Left renal cortex interstitium (tissue), 4 donors: Measurements from ENCODE around the gene GTPBP6. TPM values are rescaled to one million over a fixed set of nuclear protein-coding genes. Genes with fewer than 3 reads are reported as not detected.
"Not testable (repeated sequence)": the region's sequence is repeated elsewhere in the genome, so short reads cannot be mapped to it uniquely, and the experiment has no call there.

Experiments
- DNase-seq, 4 donors: peaks; one replicate each; pipeline ENCODE4 v3.0.0-alpha.2; 2013; ENCODE audit warnings: low read depth in 4 of 4, low spot score in 2 of 4, missing footprints in 1 of 4
- polyA plus RNA-seq, 4 donors: library from polyadenylated mRNA; unstranded; fragments of 120-200 nt; gene quantifications; one replicate each; pipeline ENCODE4 v1.2.1, GENCODE V29; 2013; ENCODE audit not compliant: insufficient read length in 4 of 4

GTPBP6 gene
- polyA plus RNA-seq, 4 donors, result 36.5 to 74.1 (median 63.0) TPM

DNA sequence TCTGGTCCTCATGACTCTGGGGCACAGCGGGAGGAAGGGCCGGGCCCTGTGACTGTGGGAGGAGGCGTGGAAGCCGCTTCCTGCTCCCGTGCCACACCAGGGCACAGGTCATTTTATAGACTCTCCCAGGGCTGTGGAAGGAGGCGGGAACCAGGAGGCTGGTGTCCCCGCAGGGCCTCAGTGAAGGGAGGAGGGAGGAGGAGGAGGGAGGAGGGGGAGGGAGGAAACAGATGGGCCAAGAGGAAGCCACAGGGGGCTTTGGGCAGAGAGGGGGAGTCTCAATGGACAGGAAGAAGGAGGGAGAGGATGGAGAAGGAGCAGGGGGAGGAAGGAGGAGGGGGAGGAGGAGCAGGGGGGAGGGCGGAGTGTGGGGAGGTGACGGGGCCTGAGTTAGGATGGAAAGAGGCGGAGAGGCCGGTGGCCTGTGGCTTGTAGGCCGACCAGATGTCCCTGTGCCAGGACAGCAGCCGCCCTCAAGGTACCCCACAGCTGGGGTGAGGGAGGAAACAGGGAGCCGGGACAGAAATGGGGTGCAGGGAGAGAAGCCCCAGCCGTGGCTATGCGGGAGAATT lies 43.6 kb downstream of the GTPBP6 start:
- no peak for DNase-seq

DNA sequence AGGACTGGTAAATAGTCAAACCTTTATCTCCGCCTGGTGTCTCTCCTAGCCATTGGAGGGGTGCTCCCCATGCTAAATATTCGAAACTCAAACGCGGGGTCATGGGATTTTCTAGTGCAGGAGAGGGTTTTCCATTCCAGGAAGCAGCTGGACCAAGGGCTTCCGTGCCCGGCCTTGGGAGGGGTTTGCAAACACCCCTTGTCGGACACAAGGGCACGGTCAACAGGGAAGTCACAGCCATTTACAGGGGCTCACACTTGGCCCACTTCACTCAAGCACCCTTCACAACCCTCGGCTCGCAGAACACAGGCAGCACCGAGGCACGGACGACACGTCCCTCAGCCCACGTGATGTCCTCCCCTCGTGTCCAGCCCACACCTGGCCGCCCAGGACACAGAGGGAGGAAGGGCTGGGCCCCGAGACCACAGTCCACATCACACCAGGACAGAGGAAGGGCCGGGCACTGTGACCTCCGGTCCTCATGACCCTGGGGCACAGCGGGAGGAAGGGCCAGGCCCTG lies 47.7 kb downstream of the GTPBP6 start:
- no peak for DNase-seq

DNA sequence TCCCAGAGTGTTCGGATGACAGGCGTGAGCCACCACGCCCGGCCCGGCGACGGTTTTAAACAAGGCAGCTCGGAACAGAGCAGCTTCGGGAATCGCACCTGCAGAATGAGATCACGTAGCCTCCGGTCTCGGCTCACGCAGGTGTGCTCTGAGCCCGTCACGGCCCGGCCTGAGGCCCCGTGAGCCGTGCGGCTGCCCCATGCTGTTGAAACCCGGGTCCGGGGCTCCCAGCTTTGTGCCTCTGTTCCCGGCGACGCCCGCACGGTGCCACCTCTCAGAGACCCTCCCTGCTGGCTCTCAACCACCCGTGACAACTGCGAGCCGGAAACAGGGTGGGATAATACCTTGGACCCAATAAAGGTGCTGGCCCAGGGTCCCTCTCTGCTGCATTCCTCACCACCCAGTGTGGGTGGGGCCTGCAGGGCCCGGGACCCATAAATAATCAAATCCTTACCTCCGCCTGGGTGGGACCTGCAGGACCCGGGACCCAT lies 50.8 kb downstream of the GTPBP6 start:
- DNase-seq, result no peak

DNA sequence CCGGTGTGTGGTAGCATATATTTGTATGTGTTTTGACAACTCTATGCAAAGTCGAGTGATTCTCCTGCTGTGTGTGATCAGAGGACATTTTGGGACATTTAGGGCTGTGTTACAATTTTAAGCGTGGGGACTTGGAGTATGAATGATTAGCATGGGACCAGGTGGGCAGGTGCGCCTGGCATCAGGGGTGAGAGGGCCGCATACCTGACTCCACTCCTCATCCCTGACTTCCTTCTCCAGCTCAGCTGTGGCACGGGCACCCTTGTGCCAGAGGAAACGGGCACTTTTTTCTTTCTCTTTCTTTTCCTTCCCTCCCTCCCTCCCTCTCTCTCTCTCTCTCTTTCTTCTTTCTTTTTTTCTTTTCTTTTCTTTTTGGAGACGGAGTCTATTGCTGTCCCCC lies 53.1 kb downstream of the GTPBP6 start:
- no peak for DNase-seq

DNA sequence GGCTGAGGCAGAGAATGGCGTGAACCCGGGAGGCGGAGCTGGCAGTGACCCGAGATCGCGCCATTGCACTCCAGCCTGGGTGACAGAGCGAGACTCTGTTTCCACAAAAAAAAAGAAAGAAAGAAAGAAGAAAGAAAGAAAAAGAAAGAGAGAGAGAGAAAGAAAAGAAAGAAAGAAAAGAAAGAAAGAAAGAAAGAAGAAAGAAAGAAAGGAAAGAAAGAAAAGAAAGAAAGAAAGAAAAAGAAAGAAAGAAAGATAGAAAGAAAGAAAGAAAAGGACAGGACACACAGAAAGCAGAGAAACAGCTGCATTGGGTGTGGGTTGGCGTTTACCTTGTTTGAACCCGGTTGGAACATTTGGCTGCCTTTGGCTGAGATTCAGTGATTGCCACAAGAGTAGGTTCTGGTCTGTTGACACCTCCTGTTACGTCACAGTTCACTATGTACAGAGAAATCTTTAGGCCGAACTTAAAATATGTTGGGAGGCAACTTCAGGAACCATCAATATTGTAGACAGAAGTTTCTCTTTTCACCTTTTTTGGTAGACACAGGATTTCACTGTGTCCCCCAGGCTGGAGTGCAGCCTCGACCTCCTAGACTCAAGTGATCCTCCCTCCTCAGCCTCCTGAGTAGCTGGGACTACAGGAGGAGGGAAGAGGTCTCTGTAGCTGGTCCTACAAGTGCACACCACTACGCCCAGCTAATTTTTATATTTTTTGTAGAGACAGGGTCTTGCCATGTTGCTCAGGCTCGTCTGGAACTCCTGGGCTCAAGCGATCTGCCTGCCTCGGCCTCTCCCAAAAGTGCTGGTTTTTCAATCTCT lies 53.8 kb downstream of the GTPBP6 start:
- no peak for DNase-seq

DNA sequence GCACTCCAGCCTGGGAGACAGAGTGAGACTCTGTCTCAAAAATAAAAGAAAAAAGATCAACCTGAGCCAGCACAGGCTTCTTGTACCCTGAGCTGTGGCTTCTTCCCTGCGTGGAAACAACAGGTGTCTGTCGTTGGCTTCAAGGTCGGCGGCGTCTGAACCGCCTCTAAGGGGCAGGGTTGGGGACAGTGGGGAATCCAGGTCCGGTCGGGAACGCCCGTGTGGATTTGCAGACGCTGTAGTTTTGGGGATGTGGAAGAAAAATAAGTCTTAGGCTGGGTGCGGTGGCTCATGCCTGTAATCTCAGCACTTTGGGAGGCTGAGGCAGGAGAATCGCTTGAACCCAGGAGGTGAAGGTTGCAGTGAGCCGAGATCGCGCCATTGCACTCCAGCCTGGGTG lies 54.6 kb downstream of the GTPBP6 start:
- DNase-seq, result not testable (repeated sequence)

DNA sequence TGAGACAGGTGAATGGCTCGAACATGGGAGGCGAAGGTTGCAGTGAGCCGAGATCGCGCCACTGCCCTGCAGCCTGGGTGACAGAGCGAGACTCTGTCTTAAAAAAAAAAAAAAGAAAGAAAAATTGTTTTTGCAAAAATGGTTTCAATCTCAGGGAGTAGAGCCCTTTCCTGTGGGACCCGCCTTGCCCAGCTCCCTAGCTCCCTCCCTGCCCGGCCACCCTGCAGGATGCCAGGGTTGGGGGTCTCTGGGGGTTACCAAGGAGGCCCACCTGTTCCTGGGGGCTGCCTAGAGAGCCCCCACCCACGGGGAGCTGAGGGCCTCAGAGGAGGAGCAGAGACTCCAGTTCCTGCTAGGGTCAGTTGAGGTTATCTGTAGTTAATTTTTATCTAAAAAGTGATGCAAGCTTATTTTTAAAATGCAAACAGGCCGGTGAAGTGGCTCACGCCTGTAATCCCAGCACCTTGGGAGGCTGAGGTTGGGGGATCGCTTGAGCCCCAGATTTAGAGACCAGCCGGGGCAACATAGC lies 56.2 kb downstream of the GTPBP6 start:
- no peak for DNase-seq

DNA sequence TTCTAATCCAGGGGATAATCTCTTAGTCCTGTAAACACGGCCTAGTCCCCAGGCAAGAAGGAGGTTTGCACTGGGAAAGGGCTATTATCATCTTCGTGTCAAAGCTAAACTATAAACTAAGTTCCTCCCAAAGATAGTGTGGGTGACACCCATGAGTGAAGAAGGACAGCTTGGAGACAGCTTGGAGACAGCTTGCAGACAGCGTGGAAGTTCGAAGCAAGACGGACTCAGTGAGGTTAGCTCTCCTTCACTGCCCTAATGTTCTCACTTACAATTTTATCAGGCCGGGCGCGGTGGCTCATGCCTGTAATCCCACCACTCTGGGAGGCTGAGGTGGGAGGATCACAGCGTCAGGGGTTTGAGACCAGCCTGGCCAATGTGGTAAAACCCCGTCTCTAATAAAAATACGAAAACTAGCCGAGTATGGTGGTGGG lies 56.7 kb downstream of the GTPBP6 start:
- DNase-seq, result no peak

DNA sequence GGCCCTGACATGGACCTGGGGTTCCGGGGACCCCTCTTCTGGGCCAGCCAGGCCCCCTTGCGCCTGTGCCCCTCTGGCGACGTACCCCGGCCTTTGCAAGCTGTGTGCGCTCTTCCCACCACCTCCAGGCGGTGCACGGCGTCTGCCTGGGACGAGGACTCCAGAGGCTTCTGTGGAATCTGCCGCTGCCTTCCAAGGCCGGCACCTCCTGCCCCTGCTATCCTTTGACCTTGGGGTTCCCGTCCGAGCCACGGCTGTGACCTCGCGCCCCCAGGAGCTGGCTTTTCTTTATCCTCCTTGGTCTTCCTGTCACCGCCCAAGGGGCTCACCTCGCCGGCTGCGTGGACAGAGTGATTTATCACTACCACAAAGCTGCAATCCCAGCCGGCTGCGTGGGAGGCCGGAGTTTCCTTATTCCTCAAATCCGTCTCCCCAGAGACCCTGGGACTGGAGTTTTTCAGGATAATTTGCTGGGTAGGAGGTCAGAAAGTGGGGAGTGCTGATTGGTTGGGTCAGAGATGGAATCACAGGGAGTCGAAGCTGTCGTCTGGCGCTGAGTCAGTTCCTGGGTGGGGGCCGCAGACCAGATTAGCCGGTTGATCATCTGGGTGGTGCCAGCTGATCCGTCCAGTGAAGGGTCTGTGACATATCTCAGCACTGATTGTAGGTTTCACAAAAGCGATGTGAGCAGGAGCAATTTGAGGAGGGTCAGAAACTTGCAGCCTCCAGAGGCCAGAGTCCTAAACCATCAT lies 57.3 kb downstream of the GTPBP6 start:
- DNase-seq, result no peak

DNA sequence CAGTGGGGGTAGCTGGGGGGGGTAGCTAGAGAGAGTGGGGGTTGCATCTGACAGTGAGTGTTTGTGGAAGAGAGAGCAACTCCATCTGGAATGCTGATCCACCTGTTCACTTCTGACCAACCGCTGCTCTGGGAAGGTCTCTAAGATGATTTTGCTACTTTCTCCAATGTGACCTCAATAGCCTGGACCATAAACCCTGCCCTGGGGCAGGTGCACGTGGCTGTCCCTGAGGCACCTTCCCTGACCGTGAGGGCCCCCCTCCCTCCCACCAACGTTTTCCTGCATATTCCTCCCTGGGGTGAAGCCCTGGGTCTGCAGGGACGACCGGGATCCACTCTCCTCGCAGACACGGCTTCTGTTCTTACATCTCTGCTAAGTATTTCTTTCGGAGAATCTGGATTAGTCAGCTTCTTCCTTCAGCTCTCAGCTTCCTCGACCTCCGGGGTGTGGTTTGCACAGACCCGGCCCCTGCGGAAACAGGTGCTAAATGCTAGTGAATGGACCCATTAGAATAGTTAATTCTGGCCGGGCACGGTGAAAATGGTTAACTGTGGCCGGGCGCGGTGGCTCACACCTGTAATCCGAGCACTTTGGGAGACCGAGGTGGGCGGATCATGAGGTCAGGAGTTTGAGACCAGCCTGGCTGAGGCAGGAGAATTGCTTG lies 58.8 kb downstream of the GTPBP6 start:
- DNase-seq, result no peak

DNA sequence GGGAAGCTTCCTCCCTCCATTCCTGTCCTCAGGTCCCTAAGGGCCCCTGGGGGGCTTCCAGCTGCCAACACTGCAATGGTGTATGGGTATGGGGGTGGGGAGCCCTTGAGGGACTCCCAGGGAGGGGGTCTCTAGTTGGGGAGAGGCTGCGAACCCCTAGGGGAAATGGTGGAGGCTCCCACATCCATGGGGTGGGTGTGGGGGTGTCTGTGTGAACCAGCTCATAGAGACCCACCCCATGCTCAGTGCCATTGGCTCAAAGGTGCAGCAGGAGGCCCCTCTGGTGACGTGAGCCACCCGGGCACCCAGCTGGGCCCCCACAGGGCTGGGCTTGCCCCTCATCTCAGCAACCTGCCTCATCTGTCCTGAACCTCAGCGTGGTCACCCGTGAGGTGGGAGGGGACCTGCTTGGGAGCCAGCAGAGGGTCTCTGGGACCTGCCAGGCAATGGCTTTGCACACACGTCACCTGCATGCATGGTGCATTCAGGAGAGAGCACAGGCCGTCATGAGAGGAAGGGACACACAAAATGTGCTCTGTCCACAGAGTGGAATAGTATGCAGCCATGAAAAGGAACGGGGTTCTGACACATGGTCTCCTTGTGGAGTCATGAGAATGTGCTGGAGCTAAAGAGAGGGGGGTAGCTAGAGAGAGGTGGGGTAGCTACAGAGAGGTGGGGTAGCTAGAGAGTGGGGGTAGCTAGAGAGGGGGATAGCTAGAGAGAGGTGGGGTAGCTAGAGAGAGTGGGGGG lies 60.1 kb downstream of the GTPBP6 start:
- DNase-seq, result no peak

DNA sequence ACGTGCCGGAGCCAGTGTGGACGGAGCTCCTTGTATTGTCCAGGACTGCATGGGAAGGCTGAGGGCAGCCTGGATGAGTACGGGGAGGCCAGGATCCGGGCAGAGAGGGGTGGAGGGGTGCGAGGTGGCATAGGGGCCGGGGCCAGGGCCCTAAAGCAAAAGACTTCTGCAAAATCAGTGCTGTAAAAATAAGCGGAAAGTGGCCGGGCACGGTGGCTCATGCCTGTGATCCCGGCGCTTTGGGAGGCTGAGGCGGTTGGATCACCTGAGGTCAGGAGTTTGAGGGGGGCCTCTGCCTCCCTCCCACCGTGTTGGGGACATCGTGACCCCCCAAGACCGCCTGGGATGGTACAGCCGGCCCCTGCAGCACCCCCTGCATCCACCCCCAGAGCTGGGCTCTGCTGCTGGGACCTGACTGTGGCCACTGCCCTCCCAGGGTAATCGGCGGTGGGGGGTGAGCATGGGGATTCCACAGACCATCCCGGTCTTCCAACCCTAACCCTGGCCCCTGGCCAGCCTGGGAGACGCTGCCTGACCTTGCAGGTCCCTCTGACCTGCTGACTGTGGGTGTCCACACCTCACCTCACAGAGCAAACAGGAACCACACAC lies 60.8 kb downstream of the GTPBP6 start:
- DNase-seq, result no peak

DNA sequence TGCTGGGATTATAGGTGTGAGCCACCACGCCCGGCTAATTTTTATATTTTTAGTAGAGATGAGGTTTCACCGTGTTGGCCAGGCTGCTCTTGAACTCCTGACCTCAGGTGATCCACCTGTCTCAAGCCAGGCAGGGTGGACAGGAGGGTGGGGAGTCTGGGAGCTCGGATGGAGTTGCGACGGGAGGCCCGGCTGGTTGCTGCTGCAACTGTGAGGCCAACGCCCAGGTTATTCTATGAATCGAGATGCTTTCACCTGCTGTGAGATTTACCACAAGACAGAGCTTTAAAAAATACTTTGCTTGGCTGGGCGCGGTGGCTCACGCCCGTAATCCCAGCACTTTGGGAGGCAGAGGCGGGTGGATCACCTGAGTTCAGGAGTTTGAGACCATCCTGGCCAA lies 61.5 kb downstream of the GTPBP6 start:
- not testable (repeated sequence) for DNase-seq

DNA sequence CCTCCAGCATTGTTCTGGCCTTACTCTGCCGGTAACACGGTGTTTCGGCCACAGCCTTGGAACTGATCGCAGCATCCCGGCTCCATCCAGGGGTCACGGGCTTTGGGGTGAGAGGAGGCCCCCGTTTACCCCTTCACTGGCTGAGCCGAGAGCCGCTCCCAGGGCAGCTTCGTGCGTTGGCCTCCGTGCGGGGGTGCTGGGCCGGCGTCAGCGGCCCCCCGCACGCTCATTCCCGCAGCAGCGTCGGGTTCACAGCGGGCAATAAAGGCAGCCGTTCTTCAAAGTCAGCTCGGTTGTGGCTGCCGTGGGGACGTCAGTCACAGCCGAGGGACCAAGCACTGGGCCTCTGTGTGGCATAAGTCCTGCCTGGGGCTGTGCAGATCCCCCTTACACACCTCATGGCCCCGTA lies 62.7 kb downstream of the GTPBP6 start:
- no peak for DNase-seq

Other genes with a start within 250 kb of the GTPBP6 start
- 10 to 100 TPM; 15.7 to 40.1 (median 30.4) TPM for gene PLCXD1, start 37.4 kb downstream of the GTPBP6 start, polyA plus RNA-seq
- gene PPP2R3B, start 68.1 kb upstream of the GTPBP6 start, polyA plus RNA-seq, result 10 to 100 TPM; 19.7 to 36.5 (median 28.3) TPM